HG02973 (cell line): ENCODE results near the gene ITPK1.

ENCODE experiments used
- ATAC-seq: cut with Tn5 transposase; IDR thresholded peaks from one replicate; pipeline ENCODE4 v1.9.1; 2021; ENCODE audit warnings: moderate library complexity; ENCODE audit not compliant: unreplicated experiment

ITPK1 gene

GRCh38 chr14:92974541-92975345 lies 141.0 kb downstream of the ITPK1 start:
- ATAC-seq: no peak

- no peak for ATAC-seq
Measured at GRCh38 chr14:92973798-92974372, 141.8 kb downstream of the ITPK1 start.

- ATAC-seq: no peak
Measured at GRCh38 chr14:92973261-92973797, 142.4 kb downstream of the ITPK1 start.

- ATAC-seq: no peak
Measured at GRCh38 chr14:92971601-92972180, 144.0 kb downstream of the ITPK1 start.

- no peak for ATAC-seq
Measured at GRCh38 chr14:92970271-92970670, 145.5 kb downstream of the ITPK1 start.

GRCh38 chr14:92969871-92970270 lies 145.9 kb downstream of the ITPK1 start:
- ATAC-seq: no peak

- ATAC-seq: no peak
Measured at GRCh38 chr14:92969430-92969829, 146.3 kb downstream of the ITPK1 start.

GRCh38 chr14:92968291-92969020 lies 147.3 kb downstream of the ITPK1 start:
- no peak for ATAC-seq

GRCh38 chr14:92967346-92967926 lies 148.3 kb downstream of the ITPK1 start:
- no peak for ATAC-seq

- ATAC-seq: no peak
Measured at GRCh38 chr14:92965281-92965680, 150.4 kb downstream of the ITPK1 start.

GRCh38 chr14:92964124-92965109 lies 151.3 kb downstream of the ITPK1 start:
- no peak for ATAC-seq

- ATAC-seq: no peak
Measured at GRCh38 chr14:92963301-92964123, 152.2 kb downstream of the ITPK1 start.

- no peak for ATAC-seq
Measured at GRCh38 chr14:92962831-92963095, 153.0 kb downstream of the ITPK1 start.

- ATAC-seq: no peak
Measured at GRCh38 chr14:92962031-92962830, 153.5 kb downstream of the ITPK1 start.

- ATAC-seq: no peak
Measured at GRCh38 chr14:92961567-92961855, 154.2 kb downstream of the ITPK1 start.

- no peak for ATAC-seq
Measured at GRCh38 chr14:92960706-92961566, 154.8 kb downstream of the ITPK1 start.
